NT2/D1 (cell line): Measurements from ENCODE around the gene DDX11.
"Not testable (repeated sequence)": the region's sequence is repeated elsewhere in the genome, so short reads cannot be mapped to it uniquely, and the experiment has no call there.

Experiments
- DNase-seq: peaks from one replicate; pipeline ENCODE4 v3.0.0-alpha.2; 2011; ENCODE audit warnings: low read depth, low spot score
- H3K27me3 ChIP-seq: 2 replicates; pipeline ENCODE4 v1.6.0; 2011; ENCODE audit warnings: mild to moderate bottlenecking; ENCODE audit not compliant: insufficient read length, insufficient read depth
- H3K36me3 ChIP-seq: 2 replicates; pipeline ENCODE4 v1.6.1; 2011; ENCODE audit warnings: mild to moderate bottlenecking, low read length, mixed read lengths; ENCODE audit not compliant: insufficient read depth, insufficient read length
- H3K4me1 ChIP-seq: 2 replicates; pipeline ENCODE4 v1.5.1; 2011; ENCODE audit not compliant: insufficient read depth, insufficient read length
- H3K4me3 ChIP-seq: 2 replicates; pipeline ENCODE4 v1.5.1; 2011; ENCODE audit warnings: low read depth; ENCODE audit not compliant: insufficient read length
- H3K9ac ChIP-seq: 2 replicates; pipeline ENCODE4 v1.6.0; 2011; ENCODE audit warnings: low read depth; ENCODE audit not compliant: insufficient read length
- H3K9me3 ChIP-seq: 2 replicates; pipeline ENCODE4 v1.5.1; 2011; ENCODE audit warnings: mild to moderate bottlenecking, low read length; ENCODE audit not compliant: insufficient read depth
- SUZ12 ChIP-seq: IDR thresholded peaks from 2 replicates; pipeline ENCODE4 v1.6.1; 2011; ENCODE audit not compliant: insufficient read length, insufficient read depth; ENCODE audit errors: extremely low read depth
- YY1 ChIP-seq: IDR thresholded peaks from 2 replicates; pipeline ENCODE4 v1.6.1; 2011; ENCODE audit not compliant: insufficient read length, insufficient read depth
- ZNF274 ChIP-seq: IDR thresholded peaks from 2 replicates; pipeline ENCODE4 v1.6.1; 2011; ENCODE audit warnings: mild to moderate bottlenecking, low read depth, low read length

The DDX11 gene

GRCh38 chr12:31073527-31074332 lies at the start of gene DDX11:
Gene DDX11, plus strand, starts transcription at chr12:31073860. Its CDS starts 4,534 bp downstream, at chr12:31078394.
- DNase-seq: peak; percentile 97
- H3K4me3 ChIP-seq: peak within 1 kb of the TSS; percentile 79
- H3K27me3 ChIP-seq, H3K4me1 ChIP-seq, H3K9me3 ChIP-seq: not testable (repeated sequence)
- peak within 1 kb of the TSS; percentile 84 for H3K9ac ChIP-seq
- peaks cover 14% of the 10 kb centered on the region for H3K36me3 ChIP-seq

GRCh38 chr12:31026202-31026601 lies 47.5 kb upstream of the DDX11 start:
- Histone ChIP-seq H3K9ac (no peak overlapping the region), H3K4me1 (peaks cover 5% of the 10 kb centered on the region), H3K9me3 (peaks cover 20% of the 10 kb centered on the region; the same call in 1 of the 2 replicates), H3K36me3 (no peaks in the 10 kb centered on the region), H3K27me3 (no peaks in the 10 kb centered on the region), H3K4me3 (no peak overlapping the region)
- no peak for TF ChIP-seq SUZ12
- no peak for DNase-seq

- H3K36me3 ChIP-seq, H3K4me3 ChIP-seq, H3K27me3 ChIP-seq, H3K4me1 ChIP-seq, H3K9ac ChIP-seq, DNase-seq: not testable (repeated sequence)
- peaks cover 20% of the 10 kb centered on the region; the same call in 1 of the 2 replicates for H3K9me3 ChIP-seq
Observed at GRCh38 chr12:31027006-31027405, 46.7 kb upstream of the DDX11 start.

- no peak for DNase-seq
- H3K4me1 ChIP-seq: no peaks in the 10 kb centered on the region
- no peaks in the 10 kb centered on the region for H3K36me3 ChIP-seq
Observed at GRCh38 chr12:31029468-31029867, 44.2 kb upstream of the DDX11 start.

GRCh38 chr12:31029916-31030562 lies 43.6 kb upstream of the DDX11 start:
- no peak for DNase-seq
- TF ChIP-seq ZNF274 (no peak), YY1 (no peak), SUZ12 (no peak)
- H3K4me1 ChIP-seq: no peaks in the 10 kb centered on the region
- H3K9ac ChIP-seq: no peak overlapping the region
- H3K4me3 ChIP-seq: no peak overlapping the region
- H3K27me3 ChIP-seq: peaks cover 7% of the 10 kb centered on the region
- no peaks in the 10 kb centered on the region for H3K36me3 ChIP-seq
- peaks cover 20% of the 10 kb centered on the region; the same call in 1 of the 2 replicates for H3K9me3 ChIP-seq

More at GRCh38 chr12:31029468-31029867, 44.2 kb upstream of the DDX11 start:
- Histone ChIP-seq H3K4me3 (no peak overlapping the region), H3K9me3 (peaks cover 20% of the 10 kb centered on the region; the same call in 1 of the 2 replicates), H3K9ac (no peak overlapping the region), H3K27me3 (peaks cover 7% of the 10 kb centered on the region)
- no peak for TF ChIP-seq YY1
- TF ChIP-seq ZNF274: no peak
- TF ChIP-seq SUZ12: no peak

- H3K27me3 ChIP-seq: peaks cover 7% of the 10 kb centered on the region
- no peak overlapping the region for H3K4me3 ChIP-seq
- no peaks in the 10 kb centered on the region for H3K4me1 ChIP-seq
- no peaks in the 10 kb centered on the region for H3K36me3 ChIP-seq
- no peak overlapping the region for H3K9ac ChIP-seq
- TF ChIP-seq SUZ12: no peak
- TF ChIP-seq ZNF274: no peak
- TF ChIP-seq YY1: no peak
- peaks cover 9% of the 10 kb centered on the region; the same call in 1 of the 2 replicates for H3K9me3 ChIP-seq
- no peak for DNase-seq
Observed at GRCh38 chr12:31031951-31032335, 41.7 kb upstream of the DDX11 start.

GRCh38 chr12:31033146-31033545 lies 40.5 kb upstream of the DDX11 start:
- no peak for TF ChIP-seq YY1
- TF ChIP-seq ZNF274: no peak
- TF ChIP-seq SUZ12: no peak

More at GRCh38 chr12:31033146-31033545, 40.5 kb upstream of the DDX11 start:
- Histone ChIP-seq H3K4me3 (no peak overlapping the region), H3K27me3 (peaks cover 7% of the 10 kb centered on the region), H3K4me1 (no peaks in the 10 kb centered on the region), H3K9me3 (no peaks in the 10 kb centered on the region), H3K9ac (no peak overlapping the region), H3K36me3 (no peaks in the 10 kb centered on the region)
- no peak for DNase-seq
